PC-3 (cell line): ENCODE data around the gene RABL6. TPM values are rescaled to one million over a fixed set of nuclear protein-coding genes. Genes with fewer than 3 reads are reported as not detected.
"Not testable (repeated sequence)": the region's sequence is repeated elsewhere in the genome, so short reads cannot be mapped to it uniquely, and the experiment has no call there.

Experiments used
- ATAC-seq: fragments of 200-7000 bp; cut with Tn5 transposase; 2 replicates; pipeline ENCODE4 v1.9.1; 2020; ENCODE audit warnings: mild to moderate bottlenecking, moderate library complexity
- BruUV-seq: library from RNA; stranded (reverse); fragments of 400-500 nt; replicated peaks from 2 replicates; lab custom pipeline; 2021; lab: Mats Ljungman, UMichigan
- CTCF ChIA-PET: fragments of 300-600 bp; sonication (Branson Sonifier 250); formaldehyde crosslinking; loops from one replicate; lab custom pipeline; 2022; ENCODE audit warnings: antibody characterized with exemption; lab: Charles Lee
- POLR2A ChIA-PET: fragments of 300-600 bp; sonication (Branson Sonifier 250); formaldehyde crosslinking; loops from one replicate; lab custom pipeline; 2022; ENCODE audit warnings: antibody characterized with exemption; ENCODE audit not compliant: unreplicated experiment; lab: Charles Lee
- DNase-seq: peaks from one replicate; pipeline ENCODE4 v3.0.0-alpha.2; 2015
- H2AFZ ChIP-seq: fragments of 300-600 bp; sonication (generic); 2 replicates; pipeline ENCODE4 v1.6.0; 2016; ENCODE audit warnings: antibody characterized with exemption, low read length
- H3F3A ChIP-seq: fragments of 300-600 bp; sonication (generic); one replicate; pipeline ENCODE4 v1.6.0; 2017; ENCODE audit warnings: antibody characterized with exemption, low read length, control low read depth, mild to moderate bottlenecking; ENCODE audit not compliant: unreplicated experiment
- H3K27ac ChIP-seq: fragments of 300-600 bp; sonication (generic); 2 replicates; pipeline ENCODE4 v1.5.1; 2016; ENCODE audit warnings: mild to moderate bottlenecking, low read length
- H3K27me3 ChIP-seq: fragments of 300-600 bp; sonication (generic); 2 replicates; pipeline ENCODE4 v1.6.1; 2016; ENCODE audit warnings: low read length, mixed read lengths
- H3K36me3 ChIP-seq: fragments of 300-600 bp; sonication (generic); 2 replicates; pipeline ENCODE4 v1.6.1; 2016; ENCODE audit warnings: low read depth, mixed run types, low read length, mixed read lengths
- H3K4me1 ChIP-seq: fragments of 300-600 bp; sonication (generic); 2 replicates; pipeline ENCODE4 v1.5.1; 2016; ENCODE audit warnings: low read length; ENCODE audit not compliant: insufficient read depth
- H3K4me2 ChIP-seq: fragments of 300-600 bp; sonication (generic); 2 replicates; pipeline ENCODE4 v1.6.0; 2016; ENCODE audit warnings: low read length
- H3K4me3 ChIP-seq: fragments of 300-600 bp; sonication (generic); 2 replicates; pipeline ENCODE4 v1.5.1; 2016; ENCODE audit warnings: mild to moderate bottlenecking, low read length, mixed read lengths
- H3K79me2 ChIP-seq: fragments of 300-600 bp; sonication (generic); 2 replicates; pipeline ENCODE4 v1.6.1; 2017; ENCODE audit warnings: low read length, mixed read lengths
- H3K9ac ChIP-seq: fragments of 300-600 bp; sonication (generic); 2 replicates; pipeline ENCODE4 v1.6.0; 2016; ENCODE audit warnings: mild to moderate bottlenecking, low read length
- H3K9me2 ChIP-seq: fragments of 300-600 bp; sonication (generic); replicated peaks from 2 replicates; pipeline ENCODE4 v1.6.1; 2016; ENCODE audit warnings: mixed run types, low read length, mixed read lengths
- H3K9me3 ChIP-seq: fragments of 300-600 bp; sonication (generic); 2 replicates; pipeline ENCODE4 v1.6.1; 2016; ENCODE audit warnings: low read length, mixed read lengths
- H4K20me1 ChIP-seq: fragments of 300-600 bp; sonication (generic); 2 replicates; pipeline ENCODE4 v1.6.1; 2016; ENCODE audit warnings: low read length, mixed read lengths
- CTCF ChIP-seq: fragments of 300-600 bp; sonication (generic); conservative IDR thresholded peaks from 2 replicates; pipeline ENCODE4 v1.5.1; 2017; ENCODE audit warnings: antibody characterized with exemption, low read depth, mild to moderate bottlenecking, low read length
- EZH2 ChIP-seq: fragments of 300-600 bp; sonication (generic); IDR thresholded peaks from one replicate; pipeline ENCODE4 v1.6.1; 2017; ENCODE audit warnings: antibody characterized with exemption, mild to moderate bottlenecking, low read length; ENCODE audit not compliant: unreplicated experiment
- EZH2phosphoT487 ChIP-seq: fragments of 300-600 bp; sonication (generic); IDR thresholded peaks from 2 replicates; pipeline ENCODE4 v1.6.1; 2018; ENCODE audit warnings: mild to moderate bottlenecking, antibody characterized with exemption, low read length, borderline replicate concordance
- intact Hi-C: fragments of 100-400 bp; cut with micrococcal nuclease; formaldehyde crosslinking; loops from 2 replicates; pipeline ENCODE4 v1.9.0; 2023
- total RNA-seq: library from RNA; depleted of rRNA; stranded (reverse); fragments of >200 nt; gene quantifications from 2 replicates; pipeline ENCODE4 v1.2.3, GENCODE V29; 2014

Gene RABL6
- total RNA-seq, 1 experiment from 2014 or later = 84.3 TPM

- POLR2A ChIA-PET = no interaction called here
- BruUV-seq = no TSS peak
- no peak for ATAC-seq
- Histone ChIP-seq H3F3A (no peaks in the 10 kb centered on the region), H3K4me1 (no peaks in the 10 kb centered on the region), H3K27me3 (no peaks in the 10 kb centered on the region), H3K27ac (no peak overlapping the region), H3K4me3 (no peak overlapping the region), H3K9me3 (no peaks in the 10 kb centered on the region), H3K9me2 (no peaks in the 10 kb centered on the region), H3K79me2 (no peaks in the 10 kb centered on the region), H2AFZ (no peak overlapping the region), H3K4me2 (no peak overlapping the region), H3K9ac (no peak overlapping the region), H3K36me3 (peaks cover 6% of the 10 kb centered on the region; the same call in 1 of the 2 replicates), H4K20me1 (no peaks in the 10 kb centered on the region)
- CTCF ChIA-PET = no interaction called here
- TF ChIP-seq CTCF = no peak
- no peak for TF ChIP-seq EZH2phosphoT487
- TF ChIP-seq EZH2 = no peak
- intact Hi-C loops = no loop called here
- no peak for DNase-seq
These were observed 24.0 kb downstream of the RABL6 start for GRCh38 chr9:136831720-136832104.

- Histone ChIP-seq H3F3A (no peaks in the 10 kb centered on the region), H3K4me3 (no peak overlapping the region), H2AFZ (no peak overlapping the region), H4K20me1 (no peaks in the 10 kb centered on the region), H3K27me3 (no peaks in the 10 kb centered on the region), H3K27ac (no peak overlapping the region), H3K9ac (no peak overlapping the region), H3K79me2 (no peaks in the 10 kb centered on the region), H3K9me2 (no peaks in the 10 kb centered on the region), H3K4me1 (no peaks in the 10 kb centered on the region), H3K36me3 (peaks cover 6% of the 10 kb centered on the region; the same call in 1 of the 2 replicates), H3K4me2 (no peak overlapping the region), H3K9me3 (no peaks in the 10 kb centered on the region)
- ATAC-seq = no peak
- no peak for TF ChIP-seq EZH2
- no peak for TF ChIP-seq CTCF
- TF ChIP-seq EZH2phosphoT487 = no peak
- ChIA-PET CTCF (no interaction called here), POLR2A (no interaction called here)
- no peak for DNase-seq
- intact Hi-C loops = no loop called here
- BruUV-seq = no TSS peak
These were observed 24.8 kb downstream of the RABL6 start for GRCh38 chr9:136832581-136832980.

GRCh38 chr9:136833381-136834048 is 25.8 kb downstream of the RABL6 start:
- H3K9me3 ChIP-seq, POLR2A ChIA-PET, DNase-seq, CTCF ChIA-PET, H3K36me3 ChIP-seq, H3K4me1 ChIP-seq, H3K9me2 ChIP-seq, H3K79me2 ChIP-seq, H2AFZ ChIP-seq, intact Hi-C loops, BruUV-seq, H3K4me2 ChIP-seq, H4K20me1 ChIP-seq, ATAC-seq, H3F3A ChIP-seq, H3K4me3 ChIP-seq, H3K9ac ChIP-seq, H3K27me3 ChIP-seq, H3K27ac ChIP-seq: not testable (repeated sequence)
